Activated naive CD4-positive, alpha-beta T cell treated with anti-CD3 and anti-CD28 coated beads, Interleukin-2, amount 50 U/mL, for 24 hours (primary cell): Measurements from ENCODE around the gene RAMP3.
"Not testable (repeated sequence)": the region's sequence is repeated elsewhere in the genome, so short reads cannot be mapped to it uniquely, and the experiment has no call there.

Source experiments
- H3K27ac Mint-ChIP-seq: one replicate; pipeline ENCODE4 v1.8.0; 2021; ENCODE audit warnings: mild to moderate bottlenecking, mixed read lengths
- H3K27me3 Mint-ChIP-seq: one replicate; pipeline ENCODE4 v1.8.0; 2021; ENCODE audit warnings: mixed read lengths
- H3K36me3 Mint-ChIP-seq: one replicate; pipeline ENCODE4 v1.8.0; 2021; ENCODE audit warnings: mixed read lengths
- H3K4me1 Mint-ChIP-seq: one replicate; pipeline ENCODE4 v1.8.0; 2021; ENCODE audit warnings: mixed read lengths
- H3K4me3 Mint-ChIP-seq: one replicate; pipeline ENCODE4 v1.8.0; 2021; ENCODE audit warnings: mild to moderate bottlenecking, mixed read lengths
- H3K9me3 Mint-ChIP-seq: one replicate; pipeline ENCODE4 v1.8.0; 2021; ENCODE audit warnings: mixed read lengths

The RAMP3 gene

GRCh38 chr7:45189151-45189970 lies 31.8 kb downstream of the RAMP3 start:
- Mint-ChIP-seq H3K4me1 (no peaks in the 10 kb centered on the region), H3K4me3 (no peak overlapping the region), H3K27ac (no peak overlapping the region), H3K9me3 (no peaks in the 10 kb centered on the region), H3K27me3 (no peaks in the 10 kb centered on the region), H3K36me3 (no peaks in the 10 kb centered on the region)

- H3K36me3 Mint-ChIP-seq: no peaks in the 10 kb centered on the region
- H3K9me3 Mint-ChIP-seq: no peaks in the 10 kb centered on the region
- H3K27ac Mint-ChIP-seq: no peak overlapping the region
- no peaks in the 10 kb centered on the region for H3K27me3 Mint-ChIP-seq
- no peaks in the 10 kb centered on the region for H3K4me1 Mint-ChIP-seq
- H3K4me3 Mint-ChIP-seq: no peak overlapping the region
Observed at GRCh38 chr7:45190406-45191165, 33.0 kb downstream of the RAMP3 start.

- H3K4me3 Mint-ChIP-seq: no peak overlapping the region
- H3K27me3 Mint-ChIP-seq: no peaks in the 10 kb centered on the region
- no peak overlapping the region for H3K27ac Mint-ChIP-seq
- H3K36me3 Mint-ChIP-seq: no peaks in the 10 kb centered on the region
- no peaks in the 10 kb centered on the region for H3K9me3 Mint-ChIP-seq
- peaks cover 3% of the 10 kb centered on the region for H3K4me1 Mint-ChIP-seq
Observed at GRCh38 chr7:45191396-45191795, 33.8 kb downstream of the RAMP3 start.

GRCh38 chr7:45192621-45193041 lies 35.0 kb downstream of the RAMP3 start:
- Mint-ChIP-seq H3K4me1 (peaks cover 6% of the 10 kb centered on the region), H3K36me3 (no peaks in the 10 kb centered on the region), H3K27ac (no peak overlapping the region), H3K4me3 (no peak overlapping the region), H3K9me3 (no peaks in the 10 kb centered on the region), H3K27me3 (no peaks in the 10 kb centered on the region)

- H3K4me3 Mint-ChIP-seq: no peak overlapping the region
- no peaks in the 10 kb centered on the region for H3K27me3 Mint-ChIP-seq
- H3K27ac Mint-ChIP-seq: no peak overlapping the region
- no peaks in the 10 kb centered on the region for H3K36me3 Mint-ChIP-seq
- peaks cover 6% of the 10 kb centered on the region for H3K4me1 Mint-ChIP-seq
- no peaks in the 10 kb centered on the region for H3K9me3 Mint-ChIP-seq
Observed at GRCh38 chr7:45193828-45194227, 36.2 kb downstream of the RAMP3 start.

GRCh38 chr7:45196374-45196773 lies 38.8 kb downstream of the RAMP3 start:
- Mint-ChIP-seq H3K9me3 (no peaks in the 10 kb centered on the region), H3K4me1 (peaks cover 6% of the 10 kb centered on the region), H3K27me3 (no peaks in the 10 kb centered on the region), H3K36me3 (no peaks in the 10 kb centered on the region), H3K27ac (no peak overlapping the region), H3K4me3 (no peak overlapping the region)

GRCh38 chr7:45197461-45197860 lies 39.9 kb downstream of the RAMP3 start:
- Mint-ChIP-seq H3K27ac (no peak overlapping the region), H3K27me3 (no peaks in the 10 kb centered on the region), H3K4me3 (no peak overlapping the region), H3K36me3 (no peaks in the 10 kb centered on the region), H3K4me1 (peaks cover 6% of the 10 kb centered on the region), H3K9me3 (no peaks in the 10 kb centered on the region)

GRCh38 chr7:45198986-45199385 lies 41.4 kb downstream of the RAMP3 start:
- Mint-ChIP-seq H3K9me3 (no peaks in the 10 kb centered on the region), H3K27me3 (no peaks in the 10 kb centered on the region), H3K36me3 (no peaks in the 10 kb centered on the region), H3K4me1 (peaks cover 16% of the 10 kb centered on the region), H3K27ac (no peak overlapping the region), H3K4me3 (no peak overlapping the region)

GRCh38 chr7:45199506-45199905 lies 41.9 kb downstream of the RAMP3 start:
- Mint-ChIP-seq H3K27ac (no peak overlapping the region), H3K4me3 (no peak overlapping the region), H3K4me1 (peaks cover 21% of the 10 kb centered on the region)

GRCh38 chr7:45202625-45203024 lies 45.0 kb downstream of the RAMP3 start:
- Mint-ChIP-seq H3K27me3 (peaks cover 2% of the 10 kb centered on the region), H3K9me3 (no peaks in the 10 kb centered on the region), H3K4me3 (no peak overlapping the region), H3K4me1 (peaks cover 32% of the 10 kb centered on the region), H3K27ac (no peak overlapping the region), H3K36me3 (no peaks in the 10 kb centered on the region)

More at GRCh38 chr7:45199506-45199905, 41.9 kb downstream of the RAMP3 start:
- H3K27me3 Mint-ChIP-seq: no peaks in the 10 kb centered on the region
- H3K36me3 Mint-ChIP-seq: no peaks in the 10 kb centered on the region
- H3K9me3 Mint-ChIP-seq: no peaks in the 10 kb centered on the region

- peaks cover 2% of the 10 kb centered on the region for H3K27me3 Mint-ChIP-seq
- H3K27ac Mint-ChIP-seq: peak overlapping the region; percentile 87
- H3K36me3 Mint-ChIP-seq: no peaks in the 10 kb centered on the region
- H3K4me3 Mint-ChIP-seq: no peak overlapping the region
- H3K9me3 Mint-ChIP-seq: no peaks in the 10 kb centered on the region
- H3K4me1 Mint-ChIP-seq: peaks cover 32% of the 10 kb centered on the region
Observed at GRCh38 chr7:45203036-45203435, 45.4 kb downstream of the RAMP3 start.

- no peaks in the 10 kb centered on the region for H3K36me3 Mint-ChIP-seq
- no peaks in the 10 kb centered on the region for H3K9me3 Mint-ChIP-seq
- H3K27me3 Mint-ChIP-seq: peaks cover 2% of the 10 kb centered on the region
- peak overlapping the region; percentile 87 for H3K27ac Mint-ChIP-seq
- peaks cover 32% of the 10 kb centered on the region for H3K4me1 Mint-ChIP-seq
- no peak overlapping the region for H3K4me3 Mint-ChIP-seq
Observed at GRCh38 chr7:45203459-45203858, 45.9 kb downstream of the RAMP3 start.

- peaks cover 2% of the 10 kb centered on the region for H3K27me3 Mint-ChIP-seq
- H3K36me3 Mint-ChIP-seq: no peaks in the 10 kb centered on the region
- H3K4me3 Mint-ChIP-seq: no peak overlapping the region
- H3K9me3 Mint-ChIP-seq: no peaks in the 10 kb centered on the region
- H3K27ac Mint-ChIP-seq: peak overlapping the region; percentile 87
- peaks cover 32% of the 10 kb centered on the region for H3K4me1 Mint-ChIP-seq
Observed at GRCh38 chr7:45203936-45204445, 46.4 kb downstream of the RAMP3 start.

- H3K9me3 Mint-ChIP-seq, H3K4me3 Mint-ChIP-seq, H3K36me3 Mint-ChIP-seq, H3K27me3 Mint-ChIP-seq: not testable (repeated sequence)
- Mint-ChIP-seq H3K27ac (peak overlapping the region; percentile 56), H3K4me1 (peaks cover 32% of the 10 kb centered on the region)
Observed at GRCh38 chr7:45206266-45206665, 48.7 kb downstream of the RAMP3 start.

GRCh38 chr7:45209909-45210308 lies 52.3 kb downstream of the RAMP3 start:
- not testable (repeated sequence) for H3K4me3 Mint-ChIP-seq
- peaks cover 12% of the 10 kb centered on the region for H3K27me3 Mint-ChIP-seq

GRCh38 chr7:45211066-45211465 lies 53.5 kb downstream of the RAMP3 start:
- H3K4me1 Mint-ChIP-seq: peaks cover 2% of the 10 kb centered on the region
- peaks cover 16% of the 10 kb centered on the region for H3K27me3 Mint-ChIP-seq
- no peak overlapping the region for H3K27ac Mint-ChIP-seq
- H3K36me3 Mint-ChIP-seq: peaks cover 2% of the 10 kb centered on the region
- no peaks in the 10 kb centered on the region for H3K9me3 Mint-ChIP-seq
- H3K4me3 Mint-ChIP-seq: no peak overlapping the region

More at GRCh38 chr7:45209909-45210308, 52.3 kb downstream of the RAMP3 start:
- H3K9me3 Mint-ChIP-seq, H3K27ac Mint-ChIP-seq, H3K36me3 Mint-ChIP-seq: not testable (repeated sequence)
- peaks cover 13% of the 10 kb centered on the region for H3K4me1 Mint-ChIP-seq
